ENCODE measurements around the gene INVS.

- TF ChIP-seq, protein P1, sequence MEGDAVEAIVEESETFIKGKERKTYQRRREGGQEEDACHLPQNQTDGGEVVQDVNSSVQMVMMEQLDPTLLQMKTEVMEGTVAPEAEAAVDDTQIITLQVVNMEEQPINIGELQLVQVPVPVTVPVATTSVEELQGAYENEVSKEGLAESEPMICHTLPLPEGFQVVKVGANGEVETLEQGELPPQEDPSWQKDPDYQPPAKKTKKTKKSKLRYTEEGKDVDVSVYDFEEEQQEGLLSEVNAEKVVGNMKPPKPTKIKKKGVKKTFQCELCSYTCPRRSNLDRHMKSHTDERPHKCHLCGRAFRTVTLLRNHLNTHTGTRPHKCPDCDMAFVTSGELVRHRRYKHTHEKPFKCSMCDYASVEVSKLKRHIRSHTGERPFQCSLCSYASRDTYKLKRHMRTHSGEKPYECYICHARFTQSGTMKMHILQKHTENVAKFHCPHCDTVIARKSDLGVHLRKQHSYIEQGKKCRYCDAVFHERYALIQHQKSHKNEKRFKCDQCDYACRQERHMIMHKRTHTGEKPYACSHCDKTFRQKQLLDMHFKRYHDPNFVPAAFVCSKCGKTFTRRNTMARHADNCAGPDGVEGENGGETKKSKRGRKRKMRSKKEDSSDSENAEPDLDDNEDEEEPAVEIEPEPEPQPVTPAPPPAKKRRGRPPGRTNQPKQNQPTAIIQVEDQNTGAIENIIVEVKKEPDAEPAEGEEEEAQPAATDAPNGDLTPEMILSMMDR (IDR thresholded peaks at IDR 0.05), result no peak
- no peak for TF ChIP-seq EP300 (IDR thresholded peaks at IDR 0.05)
These were observed 6.8 kb downstream of the INVS start for GRCh38 chr9:100105861-100106260.
